HEK293T (cell line): ENCODE measurements around the gene RBL2.

Experiments
- BHLHE40 ChIP-seq: fragments of 450-650 bp; IDR thresholded peaks from 2 replicates; pipeline ENCODE4 v1.6.1; 2016; ENCODE audit warnings: mild to moderate bottlenecking, moderate library complexity, borderline replicate concordance
- ELF4 ChIP-seq: fragments of 450-650 bp; IDR thresholded peaks from 2 replicates; pipeline ENCODE4 v1.6.1; 2017; ENCODE audit warnings: antibody characterized with exemption
- FOXA1 ChIP-seq: fragments of 450-650 bp; IDR thresholded peaks from 2 replicates; pipeline ENCODE4 v1.6.1; 2016; ENCODE audit warnings: mild to moderate bottlenecking
- FOXK2 ChIP-seq: fragments of 450-650 bp; IDR thresholded peaks from 2 replicates; pipeline ENCODE4 v1.6.1; 2016; ENCODE audit warnings: mild to moderate bottlenecking
- FOXM1 ChIP-seq: fragments of 450-650 bp; IDR thresholded peaks from 2 replicates; pipeline ENCODE4 v1.6.1; 2017; ENCODE audit warnings: mild to moderate bottlenecking, borderline replicate concordance
- HDGF ChIP-seq: fragments of 450-650 bp; IDR thresholded peaks from 2 replicates; pipeline ENCODE4 v1.6.1; 2017; ENCODE audit warnings: antibody characterized with exemption, borderline replicate concordance
- L3MBTL2 ChIP-seq: fragments of 450-650 bp; conservative IDR thresholded peaks from 2 replicates; pipeline ENCODE4 v1.6.1; 2016; ENCODE audit warnings: mild to moderate bottlenecking
- NFRKB ChIP-seq: fragments of 450-650 bp; IDR thresholded peaks from 2 replicates; pipeline ENCODE4 v1.6.1; 2016; ENCODE audit warnings: mild to moderate bottlenecking, moderate library complexity
- SP1 ChIP-seq: fragments of 450-650 bp; IDR thresholded peaks from 2 replicates; pipeline ENCODE4 v1.6.1; 2017
- SUZ12 ChIP-seq: fragments of 450-650 bp; IDR thresholded peaks from 2 replicates; pipeline ENCODE4 v1.6.1; 2016; ENCODE audit warnings: mild to moderate bottlenecking
- ZNF384 ChIP-seq: fragments of 450-650 bp; IDR thresholded peaks from 2 replicates; pipeline ENCODE4 v1.6.1; 2016
- TF ChIP-seq, protein P1 (sequence below): fragments of 450-650 bp; IDR thresholded peaks from 2 replicates; pipeline ENCODE4 v1.6.1; 2016

- TF ChIP-seq BHLHE40 (no peak), SP1 (no peak), FOXK2 (no peak), ELF4 (no peak), FOXM1 (no peak), HDGF (no peak), NFRKB (no peak), ZNF384 (no peak), SUZ12 (no peak), FOXA1 (no peak), L3MBTL2 (no peak)
- TF ChIP-seq, protein P1, sequence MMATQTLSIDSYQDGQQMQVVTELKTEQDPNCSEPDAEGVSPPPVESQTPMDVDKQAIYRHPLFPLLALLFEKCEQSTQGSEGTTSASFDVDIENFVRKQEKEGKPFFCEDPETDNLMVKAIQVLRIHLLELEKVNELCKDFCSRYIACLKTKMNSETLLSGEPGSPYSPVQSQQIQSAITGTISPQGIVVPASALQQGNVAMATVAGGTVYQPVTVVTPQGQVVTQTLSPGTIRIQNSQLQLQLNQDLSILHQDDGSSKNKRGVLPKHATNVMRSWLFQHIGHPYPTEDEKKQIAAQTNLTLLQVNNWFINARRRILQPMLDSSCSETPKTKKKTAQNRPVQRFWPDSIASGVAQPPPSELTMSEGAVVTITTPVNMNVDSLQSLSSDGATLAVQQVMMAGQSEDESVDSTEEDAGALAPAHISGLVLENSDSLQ = no peak
These were observed 103.4 kb downstream of the RBL2 start for GRCh38 chr16:53537626-53538025.
